Measurements from ENCODE around the gene PMS1. TPM values are rescaled to one million over a fixed set of nuclear protein-coding genes. Genes with fewer than 3 reads are reported as not detected.

PMS1 gene
- total and polyA plus RNA-seq, 2 donors (not counting 1 experiment from before 2014, with no cell fraction given), result 14.9 to 44.2 TPM

DNA sequence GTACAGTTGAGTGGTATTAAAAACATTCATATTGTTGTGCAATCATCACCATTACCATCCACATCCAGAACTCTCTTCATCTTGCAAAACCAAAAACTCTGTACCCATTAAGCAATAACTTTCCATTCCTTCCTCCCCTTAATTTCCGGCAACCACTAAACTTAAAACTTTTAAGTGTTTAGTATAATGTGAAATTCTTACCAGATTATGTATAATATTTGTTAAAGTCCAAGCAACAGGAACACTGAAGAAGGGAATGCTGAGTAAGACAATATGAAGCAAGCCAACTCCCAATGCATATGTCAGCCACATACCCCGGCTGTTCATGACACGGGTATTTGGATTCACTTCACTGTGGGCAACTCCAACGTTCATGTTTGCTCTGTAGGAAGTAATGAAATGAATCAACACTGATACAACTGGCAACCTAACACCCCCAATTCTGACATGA is 2.0 kb upstream of the PMS1 start:
- Mint-ChIP-seq H3K27me3 (no peaks in the 10 kb centered on the region), H3K4me1 (peaks cover 42% of the 10 kb centered on the region), H3K9me3 (ENCODE audit: insufficient read depth) (no peaks in the 10 kb centered on the region), H3K4me3 (peak overlapping the region; percentile 57), H3K27ac (peak overlapping the region; percentile 61)
- intact Hi-C loops (cut with micrococcal nuclease), result loop anchor here (5.0 to 10.0 kb wide), 4 partner anchors 750 to 1895 kb away; partner anchors contain the start of genes GLS, NABP1, NEMP2 and STAT1
- 60% methylated on average over 1 of the region's 4 CpGs for WGBS (ENCODE audit: insufficient coverage)
- Histone ChIP-seq H3K4me1 (ENCODE audit: control insufficient read depth in 2 of 2, insufficient read depth in 2 of 2, low read length in 2 of 2) (peaks cover 14 to 21% of the 10 kb centered on the region in 2 donors), H3K9me3 (ENCODE audit: control extremely low read depth in 1 of 3, control insufficient read depth in 2 of 3, insufficient read depth in 1 of 3, low read length in 2 of 3) (no peaks in the 10 kb centered on the region), H3K36me3 (replicated peaks in 1 of 2; ENCODE audit: control extremely low read depth in 1 of 2, control insufficient read depth in 1 of 2, extremely low read depth in 1 of 2, insufficient read depth in 2 of 2, low read length in 1 of 2) (peaks cover 16 to 36% of the 10 kb centered on the region in 2 experiments), H3K4me2 (replicated peaks; ENCODE audit: low read depth, low read length, poor library complexity, severe bottlenecking) (peak overlapping the region; percentile 75), H3K79me2 (ENCODE audit: control insufficient read depth, insufficient read depth, low read length) (peaks cover 80% of the 10 kb centered on the region), H3K4me3 (ENCODE audit: control extremely low read depth in 1 of 5, extremely low read depth in 1 of 5, insufficient read depth in 1 of 5, low read depth in 2 of 5, low read length in 4 of 5) (no peak overlapping the region), H2AFZ (ENCODE audit: insufficient read depth, low read depth, low read length, poor library complexity, severe bottlenecking) (no peak overlapping the region), H3K27me3 (replicated peaks in 1 of 4; ENCODE audit: control extremely low read depth in 1 of 4, control insufficient read depth in 3 of 4, insufficient read depth in 4 of 4, low read length in 3 of 4) (no peaks in the 10 kb centered on the region), H3K27ac (ENCODE audit: low read length in 2 of 2) (peak overlapping the region in 1 of 2 donors; percentile 83), H4K20me1 (ENCODE audit: control insufficient read depth, insufficient read depth, low read length, poor library complexity, severe bottlenecking) (no peaks in the 10 kb centered on the region), H3K9ac (ENCODE audit: low read length) (no peak overlapping the region)
- POLR2A ChIA-PET, result no interaction called here
- no peak for ATAC-seq (ENCODE audit: low read depth)
- TF ChIP-seq, protein P1, sequence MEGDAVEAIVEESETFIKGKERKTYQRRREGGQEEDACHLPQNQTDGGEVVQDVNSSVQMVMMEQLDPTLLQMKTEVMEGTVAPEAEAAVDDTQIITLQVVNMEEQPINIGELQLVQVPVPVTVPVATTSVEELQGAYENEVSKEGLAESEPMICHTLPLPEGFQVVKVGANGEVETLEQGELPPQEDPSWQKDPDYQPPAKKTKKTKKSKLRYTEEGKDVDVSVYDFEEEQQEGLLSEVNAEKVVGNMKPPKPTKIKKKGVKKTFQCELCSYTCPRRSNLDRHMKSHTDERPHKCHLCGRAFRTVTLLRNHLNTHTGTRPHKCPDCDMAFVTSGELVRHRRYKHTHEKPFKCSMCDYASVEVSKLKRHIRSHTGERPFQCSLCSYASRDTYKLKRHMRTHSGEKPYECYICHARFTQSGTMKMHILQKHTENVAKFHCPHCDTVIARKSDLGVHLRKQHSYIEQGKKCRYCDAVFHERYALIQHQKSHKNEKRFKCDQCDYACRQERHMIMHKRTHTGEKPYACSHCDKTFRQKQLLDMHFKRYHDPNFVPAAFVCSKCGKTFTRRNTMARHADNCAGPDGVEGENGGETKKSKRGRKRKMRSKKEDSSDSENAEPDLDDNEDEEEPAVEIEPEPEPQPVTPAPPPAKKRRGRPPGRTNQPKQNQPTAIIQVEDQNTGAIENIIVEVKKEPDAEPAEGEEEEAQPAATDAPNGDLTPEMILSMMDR (IDR thresholded peaks at IDR 0.05), result no peak
- no peak for TF ChIP-seq EZH2 (IDR thresholded peaks at IDR 0.05; ENCODE audit: borderline replicate concordance, insufficient read depth, low read depth, low read length, poor library complexity, severe bottlenecking)
- CTCF ChIA-PET, result interaction anchor here (4.0 kb wide), 1 partner anchor 20 kb away, joined by 28 read pairs; the partner anchor contains the start of gene OSGEPL1
- DNase-seq, result no peak

DNA sequence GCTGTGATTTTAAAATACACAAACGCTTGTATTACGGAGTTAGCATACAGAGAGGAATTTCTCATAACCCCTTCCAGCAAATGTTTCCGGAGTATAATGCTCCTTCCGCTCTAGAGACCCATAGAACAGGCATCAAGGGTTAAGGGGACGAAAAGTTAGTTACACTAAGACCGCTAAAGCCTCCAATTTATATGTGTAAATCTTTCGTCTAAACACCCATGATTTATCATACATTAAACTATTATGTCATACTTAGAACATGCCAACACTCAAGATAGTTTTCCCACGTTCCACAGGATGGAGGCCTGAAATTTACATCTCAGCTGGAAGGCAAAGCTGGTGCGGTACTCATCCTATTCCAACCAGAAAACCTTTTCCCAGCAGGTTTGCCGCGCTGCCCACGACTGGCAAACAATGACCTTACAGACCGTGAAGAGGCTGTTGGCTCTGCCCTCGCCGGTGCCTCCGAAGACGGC is 761 bp upstream of the PMS1 start:
- peak overlapping the region; percentile 66 to 96 (median 79) for H3K4me3 ChIP-seq (ENCODE audit: control extremely low read depth in 1 of 5, extremely low read depth in 1 of 5, insufficient read depth in 1 of 5, low read depth in 2 of 5, low read length in 4 of 5)

More for the DNA sequence above, 761 bp upstream of the PMS1 start:
- CTCF ChIA-PET, result interaction anchor here (1.0 to 4.0 kb wide), 3 partner anchors 11 to 32 kb away, joined by 3 to 28 read pairs (median 3); partner anchors contain the start of gene OSGEPL1
- H3K27ac ChIP-seq (ENCODE audit: low read length in 2 of 2), result peak overlapping the region; percentile 83 to 84
- H3K79me2 ChIP-seq (ENCODE audit: control insufficient read depth, insufficient read depth, low read length), result peaks cover 77% of the 10 kb centered on the region
- H3K27ac Mint-ChIP-seq, result peak overlapping the region; percentile 98
- peak overlapping the region; percentile 88 for H2AFZ ChIP-seq (ENCODE audit: insufficient read depth, low read depth, low read length, poor library complexity, severe bottlenecking)
- intact Hi-C loops (cut with micrococcal nuclease), result loop anchor here (5.0 to 10.0 kb wide), 4 partner anchors 749 to 1894 kb away; partner anchors contain the start of genes GLS, NABP1, NEMP2 and STAT1
- ATAC-seq (ENCODE audit: low read depth) (no peak), DNase-seq (no peak)
- H3K4me1 Mint-ChIP-seq, result peaks cover 42% of the 10 kb centered on the region
- H3K36me3 ChIP-seq (replicated peaks in 1 of 2; ENCODE audit: control extremely low read depth in 1 of 2, control insufficient read depth in 1 of 2, extremely low read depth in 1 of 2, insufficient read depth in 2 of 2, low read length in 1 of 2), result peaks cover 13 to 27% of the 10 kb centered on the region in 2 experiments
- peaks cover 14 to 21% of the 10 kb centered on the region in 2 donors for H3K4me1 ChIP-seq (ENCODE audit: control insufficient read depth in 2 of 2, insufficient read depth in 2 of 2, low read length in 2 of 2)
- H3K9ac ChIP-seq (ENCODE audit: low read length), result peak overlapping the region; percentile 76
- H3K4me2 ChIP-seq (replicated peaks; ENCODE audit: low read depth, low read length, poor library complexity, severe bottlenecking), result peak overlapping the region; percentile 75
- no peaks in the 10 kb centered on the region for H3K9me3 Mint-ChIP-seq (ENCODE audit: insufficient read depth)
- POLR2A ChIA-PET, result interaction anchor here (1.3 to 2.2 kb wide), 2 partner anchors 21 to 865 kb away, joined by 6 to 32 read pairs; partner anchors contain the start of genes NAB1 and OSGEPL1
- TF ChIP-seq, protein P1 (IDR thresholded peaks at IDR 0.05), result no peak
- no peak for TF ChIP-seq EZH2 (IDR thresholded peaks at IDR 0.05; ENCODE audit: borderline replicate concordance, insufficient read depth, low read depth, low read length, poor library complexity, severe bottlenecking)
- H3K9me3 ChIP-seq (ENCODE audit: control extremely low read depth in 1 of 3, control insufficient read depth in 2 of 3, insufficient read depth in 1 of 3, low read length in 2 of 3), result no peaks in the 10 kb centered on the region
- WGBS (ENCODE audit: insufficient coverage), result 0% methylated on average over 11 of the region's 17 CpGs
- no peaks in the 10 kb centered on the region for H3K27me3 Mint-ChIP-seq
- peak overlapping the region; percentile 96 for H3K4me3 Mint-ChIP-seq
- no peaks in the 10 kb centered on the region for H4K20me1 ChIP-seq (ENCODE audit: control insufficient read depth, insufficient read depth, low read length, poor library complexity, severe bottlenecking)
- H3K27me3 ChIP-seq (replicated peaks in 1 of 4; ENCODE audit: control extremely low read depth in 1 of 4, control insufficient read depth in 3 of 4, insufficient read depth in 4 of 4, low read length in 3 of 4), result no peaks in the 10 kb centered on the region
